WTC11 (cell line): ENCODE measurements around the gene NDE1. TPM values are rescaled to one million over a fixed set of nuclear protein-coding genes. Genes with fewer than 3 reads are reported as not detected.

Source experiments
- ATAC-seq: fragments of 200-7000 bp; cut with Tn5 transposase; 2 replicates; pipeline ENCODE4 v1.10.0; 2021; ENCODE audit warnings: mild to moderate bottlenecking, moderate library complexity
- CTCF ChIA-PET: fragments of 300-600 bp; sonication (Branson Sonifier 250); formaldehyde crosslinking; loops from one replicate; lab custom pipeline; 2021; ENCODE audit warnings: antibody characterized with exemption; lab: Charles Lee
- POLR2A ChIA-PET: fragments of 350-600 bp; sonication (Branson Sonifier 250); formaldehyde crosslinking; loops from one replicate; lab custom pipeline; 2021; ENCODE audit warnings: antibody characterized with exemption; lab: Charles Lee
- DNase-seq: peaks from one replicate; pipeline ENCODE4 v3.0.0; 2021; ENCODE audit warnings: low spot score
- H3K27ac Mint-ChIP-seq: 2 replicates; pipeline ENCODE4 v1.8.0; 2021; ENCODE audit warnings: mixed read lengths
- H3K27me3 Mint-ChIP-seq: 2 replicates; pipeline ENCODE4 v1.8.0; 2021; ENCODE audit warnings: low read depth, mild to moderate bottlenecking, moderate library complexity, mixed read lengths
- H3K36me3 Mint-ChIP-seq: 2 replicates; pipeline ENCODE4 v1.8.0; 2021; ENCODE audit warnings: mixed read lengths
- H3K4me1 Mint-ChIP-seq: 2 replicates; pipeline ENCODE4 v1.8.0; 2022; ENCODE audit warnings: mixed read lengths
- H3K4me3 Mint-ChIP-seq: 2 replicates; pipeline ENCODE4 v1.8.0; 2021; ENCODE audit warnings: mild to moderate bottlenecking, moderate library complexity, mixed read lengths
- H3K9me3 Mint-ChIP-seq: 2 replicates; pipeline ENCODE4 v1.8.0; 2021; ENCODE audit warnings: mixed read lengths
- ATF1 ChIP-seq: sonication (generic); formaldehyde crosslinking; IDR thresholded peaks from 2 replicates; pipeline ENCODE4 v1.8.1; 2023; ENCODE audit warnings: mild to moderate bottlenecking, moderate library complexity, missing genetic modification reagents
- ATF6 ChIP-seq: sonication (generic); formaldehyde crosslinking; IDR thresholded peaks from 2 replicates; pipeline ENCODE4 v1.8.1; 2023; ENCODE audit warnings: mild to moderate bottlenecking, missing genetic modification reagents
- ETV6 ChIP-seq: sonication (generic); formaldehyde crosslinking; IDR thresholded peaks from 2 replicates; pipeline ENCODE4 v1.8.1; 2022; ENCODE audit warnings: mild to moderate bottlenecking, missing genetic modification reagents
- FOXJ3 ChIP-seq: sonication (generic); formaldehyde crosslinking; IDR thresholded peaks from 2 replicates; pipeline ENCODE4 v1.9.0; 2021; ENCODE audit warnings: missing genetic modification reagents, mild to moderate bottlenecking, borderline replicate concordance
- FOXP4 ChIP-seq: sonication (generic); formaldehyde crosslinking; IDR thresholded peaks from 2 replicates; pipeline ENCODE4 v1.8.0; 2022; ENCODE audit warnings: mild to moderate bottlenecking, missing genetic modification reagents
- GTF2I ChIP-seq: fragments of 250-450 bp; sonication (Bioruptor Pico); conservative IDR thresholded peaks from 2 replicates; pipeline ENCODE4 v1.4.0; 2021; ENCODE audit warnings: mild to moderate bottlenecking
- IRF2 ChIP-seq: sonication (generic); formaldehyde crosslinking; IDR thresholded peaks from 2 replicates; pipeline ENCODE4 v1.8.0; 2022; ENCODE audit warnings: low read depth, missing genetic modification reagents, borderline replicate concordance
- JUN ChIP-seq: sonication (generic); formaldehyde crosslinking; IDR thresholded peaks from 2 replicates; pipeline ENCODE4 v1.8.0; 2023; ENCODE audit warnings: mild to moderate bottlenecking, missing genetic modification reagents
- KAT7 ChIP-seq: sonication (generic); formaldehyde crosslinking; IDR thresholded peaks from 2 replicates; pipeline ENCODE4 v1.8.1; 2023; ENCODE audit warnings: missing genetic modification reagents, mild to moderate bottlenecking, borderline replicate concordance
- NFATC4 ChIP-seq: fragments of 250-450 bp; sonication (Bioruptor Pico); IDR thresholded peaks from 2 replicates; pipeline ENCODE4 v1.9.0; 2021; ENCODE audit warnings: mild to moderate bottlenecking
- NFYB ChIP-seq: sonication (generic); formaldehyde crosslinking; conservative IDR thresholded peaks from 2 replicates; pipeline ENCODE4 v1.8.0; 2022; ENCODE audit warnings: low read depth, missing genetic modification reagents
- NR3C1 ChIP-seq: sonication (generic); formaldehyde crosslinking; conservative IDR thresholded peaks from 2 replicates; pipeline ENCODE4 v1.8.1; 2023; ENCODE audit warnings: low read depth, mild to moderate bottlenecking, missing genetic modification reagents
- OVOL2 ChIP-seq: fragments of 250-450 bp; sonication (Bioruptor Pico); IDR thresholded peaks from 2 replicates; pipeline ENCODE4 v1.9.0; 2021; ENCODE audit warnings: mild to moderate bottlenecking, borderline replicate concordance
- RELA ChIP-seq: sonication (generic); formaldehyde crosslinking; IDR thresholded peaks from 2 replicates; pipeline ENCODE4 v1.8.1; 2022; ENCODE audit warnings: missing genetic modification reagents, mild to moderate bottlenecking, borderline replicate concordance
- SOX15 ChIP-seq: fragments of 250-450 bp; sonication (Bioruptor Pico); IDR thresholded peaks from 2 replicates; pipeline ENCODE4 v1.9.0; 2021; ENCODE audit warnings: mild to moderate bottlenecking
- USF1 ChIP-seq: sonication (generic); formaldehyde crosslinking; IDR thresholded peaks from 2 replicates; pipeline ENCODE4 v1.8.0; 2022; ENCODE audit warnings: mild to moderate bottlenecking, missing genetic modification reagents
- ZNF121 ChIP-seq: sonication (generic); formaldehyde crosslinking; IDR thresholded peaks from 2 replicates; pipeline ENCODE4 v1.8.0; 2023; ENCODE audit warnings: missing genetic modification reagents
- ZNF232 ChIP-seq: sonication (generic); formaldehyde crosslinking; IDR thresholded peaks from 2 replicates; pipeline ENCODE4 v1.8.0; 2022; ENCODE audit warnings: mild to moderate bottlenecking, missing genetic modification reagents
- total RNA-seq: library from RNA; stranded (reverse); gene quantifications from 3 replicates; pipeline ENCODE4 v1.2.3, GENCODE V29; 2021
- TF ChIP-seq, protein P1 (sequence below): sonication (generic); formaldehyde crosslinking; conservative IDR thresholded peaks from 2 replicates; pipeline ENCODE4 v1.8.1; 2022; ENCODE audit warnings: mild to moderate bottlenecking, missing genetic modification reagents
- TF ChIP-seq, protein P2 (sequence below): sonication (generic); formaldehyde crosslinking; IDR thresholded peaks from 2 replicates; pipeline ENCODE4 v1.8.1; 2022; ENCODE audit warnings: low read depth, mild to moderate bottlenecking, moderate library complexity, missing genetic modification reagents, borderline replicate concordance
- TF ChIP-seq, protein P3 (sequence below): sonication (generic); formaldehyde crosslinking; IDR thresholded peaks from 2 replicates; pipeline ENCODE4 v1.8.1; 2022; ENCODE audit warnings: missing genetic modification reagents, borderline replicate concordance
- TF ChIP-seq, protein P4 (sequence below): fragments of 250-450 bp; sonication (Bioruptor Pico); IDR thresholded peaks from 2 replicates; pipeline ENCODE4 v1.8.0; 2021; ENCODE audit warnings: mild to moderate bottlenecking

Gene NDE1
- total RNA-seq, 1 experiment from 2014 or later = 39.4 TPM

DNA sequence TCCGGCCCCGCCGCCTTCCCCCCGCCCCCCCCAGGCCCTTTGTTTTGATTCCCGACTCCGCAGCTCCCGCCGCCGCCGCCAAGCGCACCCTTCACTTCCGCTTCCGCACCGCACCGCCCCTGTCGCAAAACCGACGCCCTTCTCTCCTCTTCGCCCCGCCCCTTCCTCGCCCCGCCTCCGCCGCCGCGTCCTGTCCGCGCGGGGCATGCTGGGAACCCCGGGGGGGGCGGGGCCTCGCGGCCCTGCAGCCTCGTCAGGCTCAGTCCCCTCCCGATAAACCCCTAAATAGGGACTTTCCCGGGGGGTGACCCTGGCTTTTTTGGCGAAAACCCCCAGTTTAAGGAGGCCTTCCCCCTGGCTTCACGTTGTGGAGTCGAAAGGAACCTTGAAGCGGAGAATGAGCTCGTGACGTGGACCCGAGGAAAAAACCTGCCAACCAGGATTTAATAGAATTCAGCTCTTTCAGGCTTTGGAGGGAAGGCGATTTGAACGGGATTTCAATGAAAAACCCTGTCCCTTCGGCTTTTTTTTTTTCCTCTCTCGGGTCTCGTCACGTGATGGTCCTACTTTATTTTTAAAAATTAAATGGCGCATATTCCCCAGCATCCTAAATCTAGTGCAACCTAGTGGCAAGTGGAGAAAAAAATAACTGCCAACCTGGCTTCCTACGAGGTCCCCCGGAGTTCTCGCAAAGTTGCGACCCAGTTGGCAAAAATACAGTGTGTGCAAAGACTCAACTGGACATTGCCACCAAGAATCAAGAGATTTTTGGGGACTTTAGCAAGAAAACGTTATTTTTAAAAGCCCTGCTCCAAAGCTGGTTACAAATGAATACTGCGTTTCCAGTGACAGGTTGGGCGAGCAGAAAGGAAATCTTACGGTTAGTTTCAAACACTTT, 6.7 kb upstream of the NDE1 start, which contains the start of gene MARF1 (continued):
- TF ChIP-seq, protein P1, sequence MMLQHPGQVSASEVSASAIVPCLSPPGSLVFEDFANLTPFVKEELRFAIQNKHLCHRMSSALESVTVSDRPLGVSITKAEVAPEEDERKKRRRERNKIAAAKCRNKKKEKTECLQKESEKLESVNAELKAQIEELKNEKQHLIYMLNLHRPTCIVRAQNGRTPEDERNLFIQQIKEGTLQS (CRISPR knock-in tag) = no peak
- TF ChIP-seq USF1 = peak; percentile 72

DNA sequence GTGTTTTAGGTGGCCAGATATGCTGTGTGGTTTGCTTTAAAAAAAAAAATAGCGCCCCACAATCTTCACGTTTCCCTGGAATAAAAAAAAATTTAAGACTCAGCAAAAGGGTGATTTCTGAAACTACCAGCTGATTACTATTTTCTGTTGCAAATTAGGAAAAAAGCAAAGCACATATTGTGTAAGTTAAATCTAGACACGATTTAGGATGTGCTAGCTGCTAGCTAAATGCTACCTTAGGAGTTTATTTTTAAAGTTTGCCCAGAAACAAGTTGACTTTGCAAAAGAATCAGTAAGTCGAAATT, 6.1 kb upstream of the NDE1 start:
- TF ChIP-seq, protein P2, sequence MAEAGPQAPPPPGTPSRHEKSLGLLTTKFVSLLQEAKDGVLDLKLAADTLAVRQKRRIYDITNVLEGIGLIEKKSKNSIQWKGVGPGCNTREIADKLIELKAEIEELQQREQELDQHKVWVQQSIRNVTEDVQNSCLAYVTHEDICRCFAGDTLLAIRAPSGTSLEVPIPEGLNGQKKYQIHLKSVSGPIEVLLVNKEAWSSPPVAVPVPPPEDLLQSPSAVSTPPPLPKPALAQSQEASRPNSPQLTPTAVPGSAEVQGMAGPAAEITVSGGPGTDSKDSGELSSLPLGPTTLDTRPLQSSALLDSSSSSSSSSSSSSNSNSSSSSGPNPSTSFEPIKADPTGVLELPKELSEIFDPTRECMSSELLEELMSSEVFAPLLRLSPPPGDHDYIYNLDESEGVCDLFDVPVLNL (CRISPR knock-in tag) = no peak
- TF ChIP-seq KAT7 (CRISPR knock-in tag) (no peak), JUN (CRISPR knock-in tag) (no peak), IRF2 (CRISPR knock-in tag) (no peak), NFATC4 (CRISPR knock-in tag) (no peak), ATF1 (CRISPR knock-in tag) (no peak), OVOL2 (no peak), ZNF232 (CRISPR knock-in tag) (no peak), SOX15 (CRISPR knock-in tag) (no peak), RELA (CRISPR knock-in tag) (no peak), ETV6 (CRISPR knock-in tag) (no peak), NFYB (CRISPR knock-in tag) (no peak), FOXP4 (CRISPR knock-in tag) (no peak), ATF6 (CRISPR knock-in tag) (no peak), NR3C1 (CRISPR knock-in tag) (no peak), FOXJ3 (no peak), GTF2I (CRISPR knock-in tag) (no peak), ZNF121 (CRISPR knock-in tag) (no peak)
- TF ChIP-seq, protein P3, sequence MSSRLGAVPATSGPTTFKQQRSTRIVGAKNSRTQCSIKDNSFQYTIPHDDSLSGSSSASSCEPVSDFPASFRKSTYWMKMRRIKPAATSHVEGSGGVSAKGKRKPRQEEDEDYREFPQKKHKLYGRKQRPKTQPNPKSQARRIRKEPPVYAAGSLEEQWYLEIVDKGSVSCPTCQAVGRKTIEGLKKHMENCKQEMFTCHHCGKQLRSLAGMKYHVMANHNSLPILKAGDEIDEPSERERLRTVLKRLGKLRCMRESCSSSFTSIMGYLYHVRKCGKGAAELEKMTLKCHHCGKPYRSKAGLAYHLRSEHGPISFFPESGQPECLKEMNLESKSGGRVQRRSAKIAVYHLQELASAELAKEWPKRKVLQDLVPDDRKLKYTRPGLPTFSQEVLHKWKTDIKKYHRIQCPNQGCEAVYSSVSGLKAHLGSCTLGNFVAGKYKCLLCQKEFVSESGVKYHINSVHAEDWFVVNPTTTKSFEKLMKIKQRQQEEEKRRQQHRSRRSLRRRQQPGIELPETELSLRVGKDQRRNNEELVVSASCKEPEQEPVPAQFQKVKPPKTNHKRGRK (CRISPR knock-in tag) = no peak
- TF ChIP-seq, protein P4, sequence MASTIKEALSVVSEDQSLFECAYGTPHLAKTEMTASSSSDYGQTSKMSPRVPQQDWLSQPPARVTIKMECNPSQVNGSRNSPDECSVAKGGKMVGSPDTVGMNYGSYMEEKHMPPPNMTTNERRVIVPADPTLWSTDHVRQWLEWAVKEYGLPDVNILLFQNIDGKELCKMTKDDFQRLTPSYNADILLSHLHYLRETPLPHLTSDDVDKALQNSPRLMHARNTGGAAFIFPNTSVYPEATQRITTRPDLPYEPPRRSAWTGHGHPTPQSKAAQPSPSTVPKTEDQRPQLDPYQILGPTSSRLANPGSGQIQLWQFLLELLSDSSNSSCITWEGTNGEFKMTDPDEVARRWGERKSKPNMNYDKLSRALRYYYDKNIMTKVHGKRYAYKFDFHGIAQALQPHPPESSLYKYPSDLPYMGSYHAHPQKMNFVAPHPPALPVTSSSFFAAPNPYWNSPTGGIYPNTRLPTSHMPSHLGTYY = no peak
- ATAC-seq (no peak), DNase-seq (no peak)
- Mint-ChIP-seq H3K27me3 (no peaks in the 10 kb centered on the region; the same call in 1 of the 2 replicates), H3K4me3 (peak overlapping the region; percentile 88), H3K27ac (peak overlapping the region; percentile 84; the same call in 1 of the 2 replicates), H3K9me3 (no peaks in the 10 kb centered on the region), H3K36me3 (peaks cover 3% of the 10 kb centered on the region), H3K4me1 (peaks cover 11% of the 10 kb centered on the region)
- POLR2A ChIA-PET = interaction anchor here (0.6 kb wide), 1 partner anchor 969 kb away, joined by 3 read pairs; no protein-coding TSS in a partner anchor
- CTCF ChIA-PET = interaction anchor here (0.7 to 1.4 kb wide), 2 partner anchors 38 to 91 kb away, joined by 3 read pairs; no protein-coding TSS in a partner anchor
